Astrocyte (in vitro differentiated cells and primary cell): ENCODE measurements around the gene PAFAH1B1. TPM values are rescaled to one million over a fixed set of nuclear protein-coding genes. Genes with fewer than 3 reads are reported as not detected.
"Not testable (repeated sequence)": the region's sequence is repeated elsewhere in the genome, so short reads cannot be mapped to it uniquely, and the experiment has no call there.

Experiments used
- DNase-seq: peaks from one replicate; pipeline ENCODE4 v3.0.0-alpha.2; 2010; ENCODE audit warnings: low read depth
- FAIRE-seq: peaks from 2 replicates; lab custom pipeline; 2011; peaks lifted over from hg19 to GRCh38; lab: Jason Lieb, UNC
- H2AFZ ChIP-seq: 2 replicates; pipeline ENCODE4 v1.6.0; 2012; ENCODE audit warnings: low read depth, low read length, inconsistent platforms
- H3K27ac ChIP-seq: 2 replicates; pipeline ENCODE4 v1.5.1; 2011; ENCODE audit warnings: low read depth, low read length, inconsistent platforms
- H3K27me3 ChIP-seq: 2 replicates; pipeline ENCODE4 v1.6.0; 2011; ENCODE audit warnings: low read length, inconsistent platforms; ENCODE audit not compliant: insufficient read depth
- H3K36me3 ChIP-seq: 2 replicates; pipeline ENCODE4 v1.5.1; 2011; ENCODE audit warnings: low read length, inconsistent platforms; ENCODE audit not compliant: insufficient read depth
- H3K4me1 ChIP-seq: 2 replicates; pipeline ENCODE4 v1.5.1; 2011; ENCODE audit warnings: low read length, inconsistent platforms; ENCODE audit not compliant: insufficient read depth
- H3K4me2 ChIP-seq: 2 replicates; pipeline ENCODE4 v1.6.0; 2012; ENCODE audit warnings: low read length, inconsistent platforms
- H3K4me3 ChIP-seq: 2 replicates; pipeline ENCODE4 v1.5.1; 2011; ENCODE audit warnings: low read depth, mild to moderate bottlenecking, low read length, inconsistent platforms; ENCODE audit not compliant: insufficient read depth
- H3K79me2 ChIP-seq: 2 replicates; pipeline ENCODE4 v1.6.0; 2012; ENCODE audit warnings: mild to moderate bottlenecking, low read length, inconsistent platforms; ENCODE audit not compliant: insufficient read depth
- H3K9ac ChIP-seq: 2 replicates; pipeline ENCODE4 v1.6.0; 2012; ENCODE audit warnings: mild to moderate bottlenecking, low read length, inconsistent platforms
- H3K9me3 ChIP-seq: 2 replicates; pipeline ENCODE4 v1.5.1; 2012; ENCODE audit warnings: low read depth, mild to moderate bottlenecking, low read length, inconsistent platforms; ENCODE audit not compliant: insufficient read depth
- H4K20me1 ChIP-seq: 2 replicates; pipeline ENCODE4 v1.6.0; 2012; ENCODE audit warnings: low read length, inconsistent platforms; ENCODE audit not compliant: insufficient read depth
- H3K27ac Mint-ChIP-seq: one replicate; pipeline ENCODE4 v1.8.0; 2021; ENCODE audit warnings: mild to moderate bottlenecking, mixed read lengths; ENCODE audit not compliant: unreplicated experiment
- H3K27me3 Mint-ChIP-seq: one replicate; pipeline ENCODE4 v1.8.0; 2021; ENCODE audit warnings: low read depth, mixed read lengths; ENCODE audit not compliant: unreplicated experiment
- H3K36me3 Mint-ChIP-seq: one replicate; pipeline ENCODE4 v1.8.0; 2021; ENCODE audit warnings: low read depth, mixed read lengths; ENCODE audit not compliant: unreplicated experiment
- H3K4me1 Mint-ChIP-seq: one replicate; pipeline ENCODE4 v1.8.0; 2021; ENCODE audit warnings: low read depth, mixed read lengths; ENCODE audit not compliant: unreplicated experiment
- H3K4me3 Mint-ChIP-seq: one replicate; pipeline ENCODE4 v1.8.0; 2021; ENCODE audit warnings: mild to moderate bottlenecking, moderate library complexity, mixed read lengths; ENCODE audit not compliant: unreplicated experiment
- H3K9me3 Mint-ChIP-seq: one replicate; pipeline ENCODE4 v1.8.0; 2021; ENCODE audit warnings: mild to moderate bottlenecking, mixed read lengths; ENCODE audit not compliant: unreplicated experiment
- EZH2 ChIP-seq: IDR thresholded peaks from 2 replicates; pipeline ENCODE4 v1.6.1; 2012; ENCODE audit warnings: mild to moderate bottlenecking, low read length, inconsistent platforms; ENCODE audit not compliant: insufficient read depth
- total RNA-seq: library from RNA; stranded (reverse); gene quantifications from 2 replicates; pipeline ENCODE4 v1.2.1, GENCODE V29; 2021
- TF ChIP-seq, protein P1 (sequence below): IDR thresholded peaks from 2 replicates; pipeline ENCODE4 v1.5.1; 2011; ENCODE audit warnings: low read depth, mild to moderate bottlenecking, inconsistent platforms, low read length, moderate library complexity; ENCODE audit not compliant: insufficient read depth

PAFAH1B1 gene
- total RNA-seq, 1 donor from 2014 or later, result 195 TPM

- H3K4me2 ChIP-seq, result no peak overlapping the region
- no peaks in the 10 kb centered on the region for H3K9me3 ChIP-seq
- DNase-seq (no peak), FAIRE-seq (no peak)
- TF ChIP-seq, protein P1, sequence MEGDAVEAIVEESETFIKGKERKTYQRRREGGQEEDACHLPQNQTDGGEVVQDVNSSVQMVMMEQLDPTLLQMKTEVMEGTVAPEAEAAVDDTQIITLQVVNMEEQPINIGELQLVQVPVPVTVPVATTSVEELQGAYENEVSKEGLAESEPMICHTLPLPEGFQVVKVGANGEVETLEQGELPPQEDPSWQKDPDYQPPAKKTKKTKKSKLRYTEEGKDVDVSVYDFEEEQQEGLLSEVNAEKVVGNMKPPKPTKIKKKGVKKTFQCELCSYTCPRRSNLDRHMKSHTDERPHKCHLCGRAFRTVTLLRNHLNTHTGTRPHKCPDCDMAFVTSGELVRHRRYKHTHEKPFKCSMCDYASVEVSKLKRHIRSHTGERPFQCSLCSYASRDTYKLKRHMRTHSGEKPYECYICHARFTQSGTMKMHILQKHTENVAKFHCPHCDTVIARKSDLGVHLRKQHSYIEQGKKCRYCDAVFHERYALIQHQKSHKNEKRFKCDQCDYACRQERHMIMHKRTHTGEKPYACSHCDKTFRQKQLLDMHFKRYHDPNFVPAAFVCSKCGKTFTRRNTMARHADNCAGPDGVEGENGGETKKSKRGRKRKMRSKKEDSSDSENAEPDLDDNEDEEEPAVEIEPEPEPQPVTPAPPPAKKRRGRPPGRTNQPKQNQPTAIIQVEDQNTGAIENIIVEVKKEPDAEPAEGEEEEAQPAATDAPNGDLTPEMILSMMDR, result no peak
- TF ChIP-seq EZH2, result no peak
- H4K20me1 ChIP-seq, result no peaks in the 10 kb centered on the region
- no peak overlapping the region for H3K4me3 Mint-ChIP-seq
- H3K27me3 Mint-ChIP-seq, result no peaks in the 10 kb centered on the region
- no peaks in the 10 kb centered on the region for H3K36me3 ChIP-seq
- H3K27me3 ChIP-seq, result no peaks in the 10 kb centered on the region
- peaks cover 2% of the 10 kb centered on the region for H3K9me3 Mint-ChIP-seq
- H3K4me1 Mint-ChIP-seq, result no peaks in the 10 kb centered on the region
- no peak overlapping the region for H3K27ac Mint-ChIP-seq
- no peaks in the 10 kb centered on the region for H3K79me2 ChIP-seq
- no peak overlapping the region for H3K27ac ChIP-seq
- H3K9ac ChIP-seq, result no peak overlapping the region
- H3K4me3 ChIP-seq, result no peak overlapping the region
- no peak overlapping the region for H2AFZ ChIP-seq
- no peaks in the 10 kb centered on the region for H3K36me3 Mint-ChIP-seq
- H3K4me1 ChIP-seq, result no peaks in the 10 kb centered on the region
Measured at GRCh38 chr17:2571523-2572303, 21.7 kb upstream of the PAFAH1B1 start.

GRCh38 chr17:2572304-2572609, 21.2 kb upstream of the PAFAH1B1 start:
- H3K9ac ChIP-seq, H3K4me3 Mint-ChIP-seq: not testable (repeated sequence)

DNA sequence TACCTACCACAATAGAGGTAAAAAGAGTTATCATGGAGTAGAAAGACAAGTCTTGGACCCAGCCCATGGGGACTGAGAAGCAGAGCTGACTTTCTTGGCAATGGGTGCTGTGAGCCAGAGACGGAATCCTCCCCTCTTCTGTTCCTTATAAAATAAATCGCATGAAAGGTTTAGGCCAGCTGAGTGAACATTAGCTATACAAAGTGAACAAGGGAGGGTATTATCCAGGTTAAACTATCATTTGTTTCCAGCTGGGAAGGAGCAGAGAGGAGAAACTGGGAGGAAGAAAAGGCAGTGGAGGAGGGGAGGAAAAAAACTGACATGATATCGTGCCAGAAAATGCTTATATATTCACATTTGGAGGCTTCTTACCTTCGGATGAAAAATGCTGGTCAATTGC, 13.3 kb upstream of the PAFAH1B1 start:
- H2AFZ ChIP-seq, result no peak overlapping the region
- H3K9ac ChIP-seq, result no peak overlapping the region
- H3K27me3 ChIP-seq, result peaks cover 4% of the 10 kb centered on the region
- H3K4me3 ChIP-seq, result no peak overlapping the region
- no peaks in the 10 kb centered on the region for H3K36me3 ChIP-seq
- FAIRE-seq (no peak), DNase-seq (no peak)
- no peak overlapping the region for H3K4me2 ChIP-seq
- H3K4me1 ChIP-seq, result no peaks in the 10 kb centered on the region
- no peaks in the 10 kb centered on the region for H3K79me2 ChIP-seq
- no peaks in the 10 kb centered on the region for H3K9me3 ChIP-seq
- Mint-ChIP-seq H3K4me1 (peaks cover 2% of the 10 kb centered on the region), H3K27me3 (no peaks in the 10 kb centered on the region), H3K4me3 (no peak overlapping the region), H3K9me3 (no peaks in the 10 kb centered on the region), H3K27ac (no peak overlapping the region), H3K36me3 (no peaks in the 10 kb centered on the region)
- H4K20me1 ChIP-seq, result no peaks in the 10 kb centered on the region
- TF ChIP-seq EZH2, result no peak
- TF ChIP-seq, protein P1, result no peak
- no peak overlapping the region for H3K27ac ChIP-seq

More at GRCh38 chr17:2572304-2572609, 21.2 kb upstream of the PAFAH1B1 start:
- H3K4me1 Mint-ChIP-seq, H3K36me3 ChIP-seq, H3K9me3 Mint-ChIP-seq, H3K9me3 ChIP-seq, H3K36me3 Mint-ChIP-seq, H4K20me1 ChIP-seq, FAIRE-seq, H2AFZ ChIP-seq, H3K4me3 ChIP-seq, H3K27me3 Mint-ChIP-seq, H3K27ac Mint-ChIP-seq, H3K4me1 ChIP-seq, H3K27me3 ChIP-seq, H3K4me2 ChIP-seq, H3K27ac ChIP-seq, H3K79me2 ChIP-seq, DNase-seq: not testable (repeated sequence)
